Measurements from ENCODE around the gene LAMB4.

DNA sequence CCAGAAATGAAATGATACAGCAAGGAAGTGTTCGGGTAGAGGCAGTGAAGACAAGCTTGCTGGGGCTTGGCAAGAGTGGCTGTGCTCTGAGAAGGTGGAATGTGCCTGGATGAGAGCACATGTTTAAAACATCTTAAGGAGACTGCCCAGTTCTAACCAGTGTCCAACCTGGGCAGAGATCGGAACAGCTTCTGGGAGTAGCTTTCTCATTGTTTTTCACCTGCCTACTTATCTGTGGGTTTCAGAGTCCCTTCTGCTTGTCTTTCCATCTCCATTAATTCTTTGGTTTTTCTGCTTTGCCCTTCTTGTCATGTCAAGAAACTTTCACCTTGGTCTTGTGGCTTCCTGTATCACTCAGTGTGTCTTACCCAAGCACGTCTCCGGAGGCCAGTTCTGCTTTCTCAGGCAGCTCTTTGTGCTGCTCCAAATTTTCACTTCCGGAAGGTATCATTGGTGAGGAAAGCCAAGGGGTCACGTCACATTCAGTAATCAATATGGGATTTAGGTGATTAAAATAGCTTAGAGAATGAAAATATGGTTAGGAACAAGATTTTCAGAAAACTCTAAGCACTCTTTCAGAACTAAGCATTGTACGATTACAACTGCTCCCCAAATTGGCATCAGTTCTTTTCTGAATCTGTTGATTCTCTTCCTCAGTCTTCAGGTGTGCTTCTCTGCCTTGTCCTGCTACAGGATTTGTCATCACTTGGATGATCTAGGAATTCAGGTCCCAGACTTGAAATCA is 5.5 kb upstream of the LAMB4 start:
- TF ChIP-seq CTCF (IDR thresholded peaks at IDR 0.05) (no peak), EZH2 (IDR thresholded peaks at IDR 0.05; ENCODE audit: borderline replicate concordance, insufficient read depth, low read depth, low read length, poor library complexity, severe bottlenecking) (no peak)
